ENCODE results near the gene SLC5A2. TPM values are rescaled to one million over a fixed set of nuclear protein-coding genes. Genes with fewer than 3 reads are reported as not detected.
"Not testable (repeated sequence)": the region's sequence is repeated elsewhere in the genome, so short reads cannot be mapped to it uniquely, and the experiment has no call there.

SLC5A2 gene
- total RNA-seq, 1 experiment from 2014 or later: 1.6 TPM

GRCh38 chr16:31477220-31478216 is 5.4 kb upstream of the SLC5A2 start:
- BruUV-seq (replicated peaks): no TSS peak
- CTCF ChIA-PET: interaction anchor here (0.6 to 2.9 kb wide), 5 partner anchors 15 to 391 kb away, joined by 3 to 24 read pairs (median 4); partner anchors contain the start of gene ARMC5
- DNase-seq: peak; percentile 82
- H3K4me3 Mint-ChIP-seq (ENCODE audit: low read depth, unreplicated experiment): peak overlapping the region; percentile 67
- no peaks in the 10 kb centered on the region for H3K27me3 Mint-ChIP-seq (ENCODE audit: unreplicated experiment)
- intact Hi-C loops (cut with micrococcal nuclease; ENCODE audit: unreplicated experiment): loop anchor here (2.0 kb wide), 1 partner anchor 17 kb away; no protein-coding TSS in a partner anchor
- no peak for TF ChIP-seq CTCF (IDR thresholded peaks at IDR 0.05; ENCODE audit: unreplicated experiment)
- peak overlapping the region; percentile 48 for H3K27ac Mint-ChIP-seq (ENCODE audit: unreplicated experiment)
- no peaks in the 10 kb centered on the region for H3K9me3 Mint-ChIP-seq (ENCODE audit: low read depth, unreplicated experiment)
- H3K4me1 Mint-ChIP-seq (ENCODE audit: low read depth, unreplicated experiment): peaks cover 23% of the 10 kb centered on the region
- peaks cover 36% of the 10 kb centered on the region for H3K36me3 Mint-ChIP-seq (ENCODE audit: insufficient read depth, unreplicated experiment)

- TF ChIP-seq CTCF (IDR thresholded peaks at IDR 0.05; ENCODE audit: unreplicated experiment): no peak
- Mint-ChIP-seq H3K4me1 (ENCODE audit: low read depth, unreplicated experiment) (peaks cover 20% of the 10 kb centered on the region), H3K27ac (ENCODE audit: unreplicated experiment) (no peak overlapping the region), H3K9me3 (ENCODE audit: low read depth, unreplicated experiment) (no peaks in the 10 kb centered on the region), H3K36me3 (ENCODE audit: insufficient read depth, unreplicated experiment) (peaks cover 26% of the 10 kb centered on the region), H3K4me3 (ENCODE audit: low read depth, unreplicated experiment) (no peak overlapping the region), H3K27me3 (ENCODE audit: unreplicated experiment) (no peaks in the 10 kb centered on the region)
- CTCF ChIA-PET: interaction anchor here (2.9 kb wide), 1 partner anchor 20 kb away, joined by 24 read pairs; the partner anchor contains the start of gene ARMC5
- BruUV-seq (replicated peaks): no TSS peak
- no peak for DNase-seq
- intact Hi-C loops (cut with micrococcal nuclease; ENCODE audit: unreplicated experiment): loop anchor here (1.0 kb wide), 1 partner anchor 17 kb away; no protein-coding TSS in a partner anchor
Observed at GRCh38 chr16:31478956-31479355, 4.0 kb upstream of the SLC5A2 start.

GRCh38 chr16:31479751-31480150 is 3.2 kb upstream of the SLC5A2 start:
- no TSS peak for BruUV-seq (replicated peaks)
- H3K4me3 Mint-ChIP-seq (ENCODE audit: low read depth, unreplicated experiment): no peak overlapping the region
- no peak for DNase-seq
- no peaks in the 10 kb centered on the region for H3K9me3 Mint-ChIP-seq (ENCODE audit: low read depth, unreplicated experiment)
- intact Hi-C loops (cut with micrococcal nuclease; ENCODE audit: unreplicated experiment): loop anchor here (1.0 kb wide), 1 partner anchor 17 kb away; no protein-coding TSS in a partner anchor
- peaks cover 28% of the 10 kb centered on the region for H3K4me1 Mint-ChIP-seq (ENCODE audit: low read depth, unreplicated experiment)
- H3K27ac Mint-ChIP-seq (ENCODE audit: unreplicated experiment): no peak overlapping the region
- H3K36me3 Mint-ChIP-seq (ENCODE audit: insufficient read depth, unreplicated experiment): peaks cover 34% of the 10 kb centered on the region
- CTCF ChIA-PET: no interaction called here
- H3K27me3 Mint-ChIP-seq (ENCODE audit: unreplicated experiment): no peaks in the 10 kb centered on the region
- TF ChIP-seq CTCF (IDR thresholded peaks at IDR 0.05; ENCODE audit: unreplicated experiment): no peak

GRCh38 chr16:31480851-31481536 is 1.9 kb upstream of the SLC5A2 start:
- CTCF ChIA-PET: no interaction called here
- no peak for DNase-seq
- no TSS peak for BruUV-seq (replicated peaks)
- intact Hi-C loops (cut with micrococcal nuclease; ENCODE audit: unreplicated experiment): no loop called here
- no peak for TF ChIP-seq CTCF (IDR thresholded peaks at IDR 0.05; ENCODE audit: unreplicated experiment)
- Mint-ChIP-seq H3K27me3 (ENCODE audit: unreplicated experiment) (no peaks in the 10 kb centered on the region), H3K4me1 (ENCODE audit: low read depth, unreplicated experiment) (peaks cover 35% of the 10 kb centered on the region), H3K27ac (ENCODE audit: unreplicated experiment) (no peak overlapping the region), H3K9me3 (ENCODE audit: low read depth, unreplicated experiment) (no peaks in the 10 kb centered on the region), H3K4me3 (ENCODE audit: low read depth, unreplicated experiment) (no peak overlapping the region), H3K36me3 (ENCODE audit: insufficient read depth, unreplicated experiment) (peaks cover 35% of the 10 kb centered on the region)

- H3K27ac Mint-ChIP-seq (ENCODE audit: unreplicated experiment): peak overlapping the region; percentile 30
- intact Hi-C loops (cut with micrococcal nuclease; ENCODE audit: unreplicated experiment); DNase-seq; BruUV-seq (replicated peaks); H3K27me3 Mint-ChIP-seq (ENCODE audit: unreplicated experiment); H3K9me3 Mint-ChIP-seq (ENCODE audit: low read depth, unreplicated experiment): not testable (repeated sequence)
- CTCF ChIA-PET: interaction anchor here (1.0 kb wide), 1 partner anchor 499 kb away, joined by 3 read pairs; the partner anchor contains the start of gene HSD3B7
- H3K4me3 Mint-ChIP-seq (ENCODE audit: low read depth, unreplicated experiment): peak overlapping the region; percentile 49
- peaks cover 36% of the 10 kb centered on the region for H3K36me3 Mint-ChIP-seq (ENCODE audit: insufficient read depth, unreplicated experiment)
- peaks cover 17% of the 10 kb centered on the region for H3K4me1 Mint-ChIP-seq (ENCODE audit: low read depth, unreplicated experiment)
Observed at GRCh38 chr16:31484048-31484447, 1.1 kb downstream of the SLC5A2 start.
